Natural killer cell (primary cell): ENCODE measurements around the gene TMEM185B. TPM values are rescaled to one million over a fixed set of nuclear protein-coding genes. Genes with fewer than 3 reads are reported as not detected.
A peak's percentile ranks its signal among the peaks of the same experiment; 100 is the strongest.

Experiments used
- ATAC-seq, 3 donors: fragments of 150-1000 bp in 2 of 3; fragments of 200-7000 bp in 1 of 3; cut with Tn5 transposase; 1 replicate in 1 of 3; 2 replicates in 2 of 3; pipeline ENCODE4 v1.10.0; 2021; ENCODE audit warnings: mild to moderate bottlenecking in 2 of 3, moderate library complexity in 2 of 3
- DNase-seq, 2 donors: peaks; one replicate each; pipeline versions ENCODE4 v3.0.0 to v3.0.0-alpha.2; 2013 to 2021; ENCODE audit warnings: mixed read lengths in 1 of 2
- H3K27ac ChIP-seq: one replicate; pipeline ENCODE4 v1.5.1; 2013; ENCODE audit warnings: mild to moderate bottlenecking, low read length
- H3K27me3 ChIP-seq: one replicate; pipeline ENCODE4 v1.6.1; 2013; ENCODE audit warnings: low read length; ENCODE audit not compliant: control insufficient read depth, insufficient read depth
- H3K36me3 ChIP-seq: one replicate; pipeline ENCODE4 v1.6.1; 2013; ENCODE audit warnings: low read length; ENCODE audit not compliant: control insufficient read depth, insufficient read depth
- H3K4me1 ChIP-seq: one replicate; pipeline ENCODE4 v1.6.1; 2013; ENCODE audit warnings: low read length; ENCODE audit not compliant: control insufficient read depth, insufficient read depth
- H3K4me3 ChIP-seq: one replicate; pipeline ENCODE4 v1.5.1; 2013; ENCODE audit warnings: low read length
- H3K9me3 ChIP-seq: one replicate; pipeline ENCODE4 v1.6.1; 2013; ENCODE audit warnings: low read length; ENCODE audit not compliant: control insufficient read depth, insufficient read depth
- H3K27ac Mint-ChIP-seq, 2 donors: one replicate each; pipeline ENCODE4 v1.8.0; 2022; ENCODE audit warnings: mild to moderate bottlenecking in 2 of 2, mixed read lengths in 2 of 2, moderate library complexity in 1 of 2
- H3K27me3 Mint-ChIP-seq, 2 donors: one replicate each; pipeline ENCODE4 v1.8.0; 2022; ENCODE audit warnings: low read depth in 2 of 2, mixed read lengths in 2 of 2
- H3K36me3 Mint-ChIP-seq: one replicate; pipeline ENCODE4 v1.8.0; 2022; ENCODE audit warnings: mixed read lengths
- H3K4me1 Mint-ChIP-seq, 2 donors: one replicate each; pipeline ENCODE4 v1.8.0; 2022; ENCODE audit warnings: mixed read lengths in 2 of 2
- H3K4me3 Mint-ChIP-seq: one replicate; pipeline ENCODE4 v1.8.0; 2022; ENCODE audit warnings: mild to moderate bottlenecking, moderate library complexity, mixed read lengths
- H3K9me3 Mint-ChIP-seq, 2 donors: one replicate each; pipeline ENCODE4 v1.8.0; 2022; ENCODE audit warnings: mixed read lengths in 2 of 2
- CTCF ChIP-seq: fragments of 200-600 bp; IDR thresholded peaks from one replicate; pipeline ENCODE4 v1.8.0; 2022; ENCODE audit warnings: antibody characterized with exemption
- WGBS: methylation state at CpG from one replicate; pipeline ENCODE4 v1.1.7; 2013; ENCODE audit warnings: missing lambda C conversion rate; ENCODE audit not compliant: insufficient coverage; 5-methylcytosine and 5-hydroxymethylcytosine counted together
- intact Hi-C: fragments of 100-400 bp; cut with micrococcal nuclease; formaldehyde crosslinking; loops from one replicate; pipeline ENCODE4 v1.14.2; 2022
- total RNA-seq, 4 donors: library from RNA; stranded (reverse); fragments of 120-200 nt in 1 of 4; gene quantifications; one replicate each; pipeline versions ENCODE4 v1.2.3 to v1.2.4, GENCODE V29; 2013 to 2022

TMEM185B gene
- total RNA-seq, 3 donors from 2014 or later (not counting 1 experiment from before 2014, with no cell fraction given), result 19.9 to 25.2 (median 19.9) TPM

- no peaks in the 10 kb centered on the region for H3K36me3 ChIP-seq
- 98% methylated on average over 9 of the region's 9 CpGs for WGBS
- H3K27me3 ChIP-seq, result no peaks in the 10 kb centered on the region
- H3K27ac ChIP-seq, result no peak overlapping the region
- no peak overlapping the region for H3K4me3 ChIP-seq
- H3K27ac Mint-ChIP-seq, result peak overlapping the region in 1 of 2 donors; percentile 89
- no peak for TF ChIP-seq CTCF
- H3K27me3 Mint-ChIP-seq, result no peaks in the 10 kb centered on the region
- peak overlapping the region; percentile 83 for H3K4me3 Mint-ChIP-seq
- H3K4me1 Mint-ChIP-seq, result peaks cover 40 to 56% of the 10 kb centered on the region in 2 donors
- H3K9me3 ChIP-seq, result no peaks in the 10 kb centered on the region
- no peaks in the 10 kb centered on the region for H3K9me3 Mint-ChIP-seq
- intact Hi-C loops, result no loop called here
- DNase-seq (no peak), ATAC-seq (no peak)
- H3K4me1 ChIP-seq, result peaks cover 28% of the 10 kb centered on the region
- H3K36me3 Mint-ChIP-seq, result no peaks in the 10 kb centered on the region
Measured at GRCh38 chr2:120224735-120225548, 1.7 kb upstream of the TMEM185B start.

- no peaks in the 10 kb centered on the region for H3K9me3 Mint-ChIP-seq
- ATAC-seq (no peak), DNase-seq (no peak)
- Histone ChIP-seq H3K4me1 (peaks cover 25% of the 10 kb centered on the region), H3K27ac (no peak overlapping the region), H3K27me3 (no peaks in the 10 kb centered on the region), H3K36me3 (no peaks in the 10 kb centered on the region), H3K9me3 (no peaks in the 10 kb centered on the region), H3K4me3 (peak overlapping the region; percentile 79)
- H3K27ac Mint-ChIP-seq, result peak overlapping the region; percentile 60 to 89
- H3K27me3 Mint-ChIP-seq, result no peaks in the 10 kb centered on the region
- WGBS, result 89% methylated on average over 13 of the region's 13 CpGs
- TF ChIP-seq CTCF, result no peak
- intact Hi-C loops, result no loop called here
- no peaks in the 10 kb centered on the region for H3K36me3 Mint-ChIP-seq
- peaks cover 42 to 58% of the 10 kb centered on the region in 2 donors for H3K4me1 Mint-ChIP-seq
- H3K4me3 Mint-ChIP-seq, result peak overlapping the region; percentile 83
Measured at GRCh38 chr2:120224256-120224655, 1.1 kb upstream of the TMEM185B start.

GRCh38 chr2:120222186-120223033, 790 bp downstream of the TMEM185B start:
- no peaks in the 10 kb centered on the region for H3K27me3 ChIP-seq
- Mint-ChIP-seq H3K4me3 (peak overlapping the region; percentile 88), H3K27me3 (no peaks in the 10 kb centered on the region), H3K4me1 (peaks cover 31 to 48% of the 10 kb centered on the region in 2 donors), H3K9me3 (no peaks in the 10 kb centered on the region), H3K36me3 (no peaks in the 10 kb centered on the region), H3K27ac (peak overlapping the region; percentile 83 to 89)
- DNase-seq, result no peak
- TF ChIP-seq CTCF, result no peak
- H3K27ac ChIP-seq, result no peak overlapping the region
- no peaks in the 10 kb centered on the region for H3K9me3 ChIP-seq
- peaks cover 25% of the 10 kb centered on the region for H3K4me1 ChIP-seq
- no peak for ATAC-seq
- intact Hi-C loops, result loop anchor here (1.0 kb wide), 2 partner anchors 10 to 30 kb away; partner anchors contain the start of gene RALB
- no peak overlapping the region for H3K4me3 ChIP-seq
- 81% methylated on average over 49 of the region's 49 CpGs for WGBS
- no peaks in the 10 kb centered on the region for H3K36me3 ChIP-seq
